Activated CD4-positive, alpha-beta T cell treated with anti-CD3 and anti-CD28 coated beads, Interleukin-2, amount 50 U/mL, for 1 hour (primary cell): ENCODE measurements around the gene FGA.
"Not testable (repeated sequence)": the region's sequence is repeated elsewhere in the genome, so short reads cannot be mapped to it uniquely, and the experiment has no call there.

Experiments used
- DNase-seq: peaks from one replicate; pipeline ENCODE4 v3.0.0-alpha.2; 2020

The FGA gene

DNA sequence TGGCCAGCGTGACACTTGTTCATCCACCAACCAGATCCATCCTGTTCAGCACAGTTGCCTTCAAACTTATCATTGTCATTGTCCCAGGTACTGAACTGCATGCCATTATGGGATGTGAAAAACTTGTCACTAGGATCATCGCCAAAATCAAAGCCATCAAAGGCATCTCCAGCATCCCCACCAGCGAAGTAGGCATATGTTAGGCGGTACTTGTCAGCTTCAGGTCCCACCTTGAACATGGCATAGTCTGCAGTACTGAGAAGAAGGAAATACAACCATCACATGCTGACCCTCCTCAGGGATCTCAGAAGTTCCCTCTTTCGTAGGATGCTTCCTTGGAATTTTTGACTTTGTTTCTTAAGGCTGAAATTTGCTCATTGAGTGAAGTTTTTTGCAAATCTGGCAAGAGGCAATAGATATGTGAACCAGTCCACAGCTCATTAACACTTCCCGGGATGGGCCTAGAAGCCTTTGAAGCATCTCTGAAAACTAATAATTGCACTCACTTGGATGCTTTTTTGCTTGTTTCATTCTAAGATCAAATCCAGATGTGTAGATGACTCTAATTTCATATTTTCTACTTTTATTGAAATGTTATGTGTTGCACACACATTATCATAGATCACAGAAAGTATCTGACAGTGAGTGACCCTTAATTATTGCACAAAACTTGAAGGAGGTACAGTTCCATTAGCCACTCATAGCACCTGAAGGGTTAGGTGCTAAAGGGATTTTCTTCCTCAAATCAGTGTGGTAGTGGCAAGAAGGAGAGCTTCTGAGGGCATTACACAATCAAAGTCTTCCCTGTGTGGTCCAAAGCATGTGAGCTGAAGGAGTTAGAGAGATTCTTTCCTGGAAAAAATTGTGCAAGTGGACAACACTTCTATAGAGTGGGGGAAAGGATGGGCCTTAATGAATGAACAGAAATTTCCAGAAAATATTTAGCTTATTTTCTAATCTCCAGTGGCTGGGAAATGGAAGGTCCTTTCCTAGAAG lies 16.5 kb upstream of the FGA start:
- no peak for DNase-seq

DNA sequence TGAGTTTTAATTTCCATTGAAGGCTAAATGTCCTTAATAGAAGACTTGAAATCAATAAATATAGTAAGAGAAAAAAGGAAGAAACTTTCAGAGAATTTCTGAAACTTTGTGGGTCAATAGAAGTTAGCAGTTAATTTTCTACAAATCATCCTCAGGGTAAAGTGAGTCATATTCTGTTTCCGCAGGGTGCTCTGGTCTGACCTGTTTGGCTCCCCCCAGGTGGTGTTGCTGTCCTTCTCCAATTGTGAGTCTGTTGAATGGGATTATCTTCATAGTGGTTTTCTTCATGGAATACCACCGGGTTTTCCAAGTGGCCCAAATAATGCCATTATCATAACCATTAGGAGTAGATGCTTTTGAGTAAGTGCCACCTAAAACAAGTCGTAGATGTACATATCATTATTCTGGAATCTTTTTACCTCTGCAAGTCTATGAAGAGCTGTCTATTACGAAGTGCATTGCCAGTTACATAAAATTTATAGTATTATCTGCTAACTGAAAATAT lies 14.2 kb upstream of the FGA start:
- DNase-seq = no peak

- DNase-seq = no peak
These were observed 12.7 kb upstream of the FGA start for GRCh38 chr4:154603033-154603943.

DNA sequence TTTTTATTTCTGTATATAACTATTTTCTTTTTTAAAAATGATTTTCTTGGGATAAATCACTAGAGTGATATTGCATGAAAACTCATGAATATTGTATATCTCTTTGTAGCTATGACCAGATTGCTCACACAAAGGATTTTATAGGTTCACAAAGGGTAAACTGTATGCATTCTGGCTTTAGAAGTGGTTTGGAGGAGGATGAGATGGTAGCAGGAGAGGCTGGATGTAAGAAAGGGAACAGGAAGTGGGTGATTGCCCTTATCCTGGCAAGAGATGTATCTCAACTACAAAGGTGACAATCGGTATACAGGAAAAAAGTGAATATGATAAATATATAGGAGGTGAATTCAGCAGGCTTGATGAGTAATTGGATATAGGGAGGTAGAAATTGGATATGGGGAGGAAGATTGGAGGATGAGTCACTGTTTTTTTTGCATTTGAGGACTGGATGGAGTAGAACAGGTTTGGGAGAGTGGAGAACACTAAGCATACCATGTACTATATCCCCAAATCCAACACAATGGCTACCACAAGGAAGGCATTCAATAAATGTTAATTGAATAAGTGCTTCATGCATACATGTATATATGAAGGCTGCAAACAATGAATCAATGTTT lies 12.0 kb upstream of the FGA start:
- no peak for DNase-seq

DNA sequence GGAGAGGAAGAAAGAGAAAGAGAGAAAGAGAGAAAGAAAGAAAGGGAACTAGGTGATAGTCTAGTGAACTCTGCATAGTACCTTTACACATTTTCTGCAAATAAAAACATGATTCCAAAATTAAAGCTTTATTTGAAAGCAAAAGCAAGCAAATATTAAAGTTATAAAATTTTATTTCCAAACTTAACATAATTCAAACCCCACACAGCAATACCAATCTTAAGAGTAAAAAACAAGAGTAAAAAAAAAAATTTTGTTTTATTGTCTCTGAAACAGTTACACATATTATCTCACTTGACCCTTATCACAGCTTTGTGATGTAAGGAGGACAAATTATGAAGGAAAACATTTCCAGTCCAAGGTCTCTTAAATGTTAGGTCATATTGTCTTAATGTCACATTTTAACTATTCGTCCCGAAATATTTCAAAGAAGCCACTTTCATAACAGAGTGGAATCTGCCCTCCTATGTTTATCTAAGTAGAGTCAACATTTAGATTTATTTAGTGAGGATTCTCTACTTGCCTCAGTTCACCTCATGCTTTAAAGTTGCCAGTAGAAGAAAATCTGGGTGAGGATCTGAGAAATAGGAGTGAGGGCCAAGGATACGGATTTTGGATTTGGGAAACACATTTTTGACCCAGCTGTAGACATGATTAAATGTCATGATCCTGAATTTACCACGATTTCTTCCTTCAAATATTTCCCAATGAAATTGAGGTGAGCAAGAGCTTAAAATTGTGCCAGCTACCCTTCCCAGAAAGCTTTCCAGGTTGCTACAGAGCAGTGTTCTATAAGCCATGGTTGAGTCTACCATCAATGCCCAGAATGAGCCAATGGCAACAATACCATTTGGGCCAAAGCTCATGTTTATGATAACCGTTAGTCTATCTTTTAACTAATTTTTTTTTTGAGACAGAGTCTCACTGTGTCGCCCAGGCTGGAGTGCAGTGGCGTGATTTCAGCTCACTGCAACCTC lies 7.5 kb upstream of the FGA start:
- DNase-seq = no peak

DNA sequence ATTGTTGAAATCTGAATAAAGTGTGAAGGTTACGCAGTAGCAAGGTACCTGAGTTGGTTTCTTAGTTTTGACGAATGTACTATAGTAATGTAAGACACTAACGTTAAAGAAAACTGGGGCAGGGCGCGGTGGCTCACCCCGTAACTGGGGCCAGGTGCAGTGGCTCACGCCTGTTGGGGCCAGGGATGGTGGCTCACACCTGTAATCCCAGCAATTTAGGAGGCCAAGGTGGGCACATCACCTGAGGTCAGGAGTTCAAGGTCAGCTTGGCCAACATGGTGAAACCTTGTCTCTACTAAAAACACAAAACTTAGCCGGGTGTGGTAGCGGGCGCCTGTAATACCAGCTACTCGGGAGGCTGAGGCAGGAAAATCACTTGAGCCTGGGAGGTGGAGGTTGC lies 6.7 kb upstream of the FGA start:
- DNase-seq = not testable (repeated sequence)

DNA sequence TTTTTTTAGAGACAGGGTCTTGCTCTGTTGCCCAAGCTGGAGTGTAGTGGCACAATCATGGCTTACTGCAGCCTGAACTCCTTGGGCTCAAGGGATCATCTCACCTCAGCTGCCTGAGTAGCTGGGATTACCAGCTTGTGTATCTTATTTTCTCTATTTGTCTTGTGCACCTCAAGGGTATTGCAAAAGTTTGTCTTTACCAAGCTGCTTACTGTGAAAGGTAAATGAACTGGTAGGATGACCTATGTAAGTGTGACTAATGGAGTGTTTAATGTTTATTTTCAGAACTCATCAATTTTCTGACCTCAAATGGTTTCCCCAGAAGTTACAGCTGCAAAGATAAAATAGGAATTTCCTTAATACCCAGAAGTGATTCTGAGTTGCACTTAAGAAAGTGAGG lies 5.3 kb upstream of the FGA start:
- DNase-seq = no peak

DNA sequence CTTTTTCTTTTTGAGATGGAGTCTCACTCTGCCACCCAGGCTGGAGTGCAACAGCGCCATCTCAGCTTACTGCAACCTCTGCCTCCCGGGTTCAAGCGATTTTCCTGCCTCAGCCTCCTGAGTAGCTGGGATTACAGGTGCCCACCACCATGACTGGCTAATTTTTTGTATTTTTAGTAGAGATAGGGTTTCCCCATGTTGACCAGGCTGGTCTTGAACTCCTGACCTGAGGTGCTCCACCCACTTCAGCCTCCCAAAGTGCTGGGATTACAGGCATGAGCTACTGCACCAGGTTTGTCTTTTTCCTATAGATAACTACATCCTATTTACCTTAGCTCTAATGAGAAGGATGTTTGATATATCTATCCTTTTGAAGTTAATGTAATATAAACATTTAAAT lies 3.8 kb upstream of the FGA start:
- not testable (repeated sequence) for DNase-seq

GRCh38 chr4:154593868-154594267 lies 3.3 kb upstream of the FGA start:
- no peak for DNase-seq

- DNase-seq = no peak
These were observed 1.3 kb upstream of the FGA start for GRCh38 chr4:154591890-154592289.

DNA sequence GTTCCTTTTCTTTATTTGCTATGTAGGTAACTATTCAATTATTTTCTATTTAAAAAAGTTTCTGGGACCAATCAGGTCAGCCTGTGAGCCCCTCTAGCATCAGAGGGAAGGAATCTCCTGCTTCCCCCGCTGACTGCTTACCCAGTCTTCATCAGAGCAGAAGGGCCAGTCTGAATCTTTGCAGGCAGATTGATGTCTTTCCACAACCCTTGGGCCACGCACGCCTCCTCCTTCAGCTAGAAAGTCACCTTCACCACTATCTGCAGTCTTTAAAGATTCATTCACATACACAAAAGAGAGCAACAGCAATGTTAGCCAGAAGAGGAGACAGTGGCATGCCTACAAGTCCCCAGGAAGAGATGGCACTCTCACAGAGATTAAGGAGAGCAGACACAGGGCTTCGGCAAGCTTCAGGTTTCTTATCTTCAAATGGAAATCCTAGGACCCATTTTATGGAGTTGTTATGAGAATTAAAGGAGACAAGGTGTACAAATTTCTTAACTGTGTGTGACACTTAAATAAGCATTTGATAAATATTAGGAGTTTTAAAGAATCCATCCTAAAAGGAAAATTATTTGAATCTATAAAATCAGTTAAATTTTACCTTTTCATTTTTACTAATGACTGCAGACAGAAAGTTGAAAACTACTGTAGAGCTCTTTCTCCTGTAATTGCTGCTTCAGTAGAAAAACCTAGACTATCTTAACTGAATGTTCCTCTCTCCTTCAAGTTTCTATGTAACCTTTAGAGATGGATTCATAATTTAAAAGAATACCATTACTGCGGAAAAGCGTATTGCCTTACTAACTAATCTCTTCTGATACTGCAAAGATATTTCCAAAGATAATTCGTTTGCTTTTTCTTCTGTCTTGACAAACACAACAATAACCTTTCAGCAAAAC lies 995 bp downstream of the FGA start:
- no peak for DNase-seq

DNA sequence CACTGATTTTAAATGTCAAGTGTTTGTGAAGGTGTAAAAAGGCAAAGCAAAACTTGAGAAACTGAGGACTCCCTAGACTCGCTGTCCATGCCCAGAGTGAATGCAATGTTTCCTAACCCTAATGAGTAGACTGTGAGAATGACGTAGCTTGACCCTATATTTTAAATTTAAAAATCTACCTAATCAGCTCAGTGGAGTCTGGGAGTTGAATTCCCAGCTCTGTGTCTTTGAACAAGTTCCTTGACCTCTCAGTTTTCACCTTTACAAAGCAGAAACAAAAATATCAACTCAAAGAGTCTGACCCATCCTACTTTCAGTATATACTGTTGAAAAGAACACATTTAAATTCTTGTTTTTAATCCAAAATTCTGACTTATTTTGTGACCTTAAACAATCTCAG lies 2.3 kb downstream of the FGA start:
- no peak for DNase-seq

DNA sequence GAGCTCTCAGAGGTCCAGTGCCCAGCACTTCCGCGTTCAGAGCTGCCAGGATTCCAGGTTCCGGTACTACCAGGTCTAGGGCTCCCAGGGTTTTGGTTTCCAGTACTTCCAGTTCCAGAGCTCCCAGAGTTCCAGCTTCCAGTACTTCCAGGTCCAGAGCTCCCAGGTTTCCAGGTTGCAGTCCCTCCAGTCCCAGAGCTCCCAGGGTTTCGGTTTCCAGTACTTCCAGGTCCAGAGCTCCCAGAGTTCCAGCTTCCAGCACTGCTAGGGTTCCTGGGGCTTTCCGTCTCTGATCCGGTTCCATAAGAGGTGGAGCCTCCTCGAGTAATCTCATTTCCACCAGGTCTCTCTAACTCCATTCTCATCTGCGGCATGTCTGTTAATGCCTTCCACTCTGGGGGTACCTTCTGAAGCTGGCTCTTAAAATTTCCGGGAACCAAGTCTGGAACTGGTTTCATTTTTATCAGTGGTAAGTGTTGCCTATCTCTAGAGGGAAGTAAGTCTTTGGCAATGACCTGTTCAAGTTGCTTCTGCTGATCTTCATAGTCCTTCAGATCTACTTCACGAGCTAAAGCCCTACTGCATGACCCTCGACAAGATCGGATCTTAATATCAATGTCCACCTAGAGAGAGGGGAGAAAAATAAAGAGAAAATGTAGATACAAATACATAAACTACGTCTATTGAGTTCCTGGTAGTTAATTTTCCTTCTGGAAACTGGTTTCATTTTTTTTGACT lies 4.1 kb downstream of the FGA start:
- no peak for DNase-seq

DNA sequence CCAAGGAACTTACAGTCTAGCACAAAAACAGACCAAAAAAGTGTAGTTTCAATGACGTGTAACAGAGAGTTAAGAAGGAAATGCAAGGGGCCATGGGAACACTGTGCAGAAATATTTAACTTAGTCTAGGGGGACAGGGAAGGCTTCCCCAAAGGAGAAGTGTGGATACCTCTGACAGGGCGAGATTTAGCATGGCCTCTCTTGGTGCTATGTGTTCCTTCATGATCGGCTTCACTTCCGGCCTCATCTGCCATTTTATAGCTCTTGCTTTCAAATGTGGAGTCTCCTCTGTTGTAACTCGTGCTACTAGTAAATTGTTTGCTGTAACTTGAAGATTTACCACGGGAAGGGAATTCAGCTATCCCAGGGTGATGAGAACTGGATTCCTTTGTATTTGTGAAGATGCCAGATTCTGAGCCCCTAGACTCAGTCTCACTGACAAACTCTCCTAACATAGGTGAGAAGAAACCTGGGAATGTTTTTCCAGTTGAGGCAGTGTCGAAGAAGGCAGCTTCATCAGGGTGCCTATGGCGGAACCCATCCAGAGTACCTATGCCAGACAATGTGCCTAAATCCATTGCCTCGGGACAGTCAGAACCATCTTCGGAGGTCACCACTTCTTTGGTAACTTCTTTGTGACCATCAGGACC lies 5.0 kb downstream of the FGA start:
- no peak for DNase-seq

DNA sequence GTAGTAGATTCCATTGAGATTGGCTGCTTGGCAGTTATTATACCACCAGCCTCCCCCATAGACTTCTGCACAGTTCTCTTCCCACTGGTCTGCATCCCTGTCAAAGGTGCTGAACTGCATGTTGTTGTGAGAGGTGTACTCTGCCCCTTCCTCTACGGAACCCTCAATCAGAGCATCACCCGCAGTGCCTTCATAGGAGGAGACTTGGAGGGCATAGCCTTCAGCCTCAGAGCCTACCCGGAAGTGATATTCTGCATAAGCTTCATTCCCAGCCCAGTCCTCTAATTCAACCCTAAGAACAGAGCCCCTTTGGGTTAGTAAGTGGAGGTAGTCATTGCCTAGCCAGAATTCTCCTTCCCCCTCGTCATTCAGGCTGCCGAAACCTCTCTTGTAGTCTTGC lies 6.3 kb downstream of the FGA start:
- DNase-seq = no peak

DNA sequence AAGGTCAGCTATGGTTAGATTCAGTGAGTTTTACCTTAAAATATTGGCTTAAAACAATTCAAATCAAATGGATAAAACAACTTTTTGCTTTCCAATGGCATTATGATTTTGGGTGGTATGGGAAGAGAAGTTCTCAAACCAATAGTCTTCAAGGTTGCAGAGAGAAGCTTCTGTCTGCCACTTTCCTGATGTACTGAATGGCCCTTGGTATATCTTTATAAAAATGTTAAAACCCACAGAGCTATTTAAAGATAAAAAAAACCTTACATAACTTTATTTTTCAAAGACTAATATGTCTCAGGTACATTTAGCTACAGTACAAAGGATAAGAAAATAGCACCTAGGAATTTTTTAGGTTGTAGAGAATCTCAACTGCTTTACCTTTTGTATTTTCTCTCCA lies 6.9 kb downstream of the FGA start:
- no peak for DNase-seq

GRCh38 chr4:154583230-154583629 lies 7.3 kb downstream of the FGA start:
- no peak for DNase-seq

- DNase-seq = no peak
These were observed 7.8 kb downstream of the FGA start for GRCh38 chr4:154582723-154583122.

DNA sequence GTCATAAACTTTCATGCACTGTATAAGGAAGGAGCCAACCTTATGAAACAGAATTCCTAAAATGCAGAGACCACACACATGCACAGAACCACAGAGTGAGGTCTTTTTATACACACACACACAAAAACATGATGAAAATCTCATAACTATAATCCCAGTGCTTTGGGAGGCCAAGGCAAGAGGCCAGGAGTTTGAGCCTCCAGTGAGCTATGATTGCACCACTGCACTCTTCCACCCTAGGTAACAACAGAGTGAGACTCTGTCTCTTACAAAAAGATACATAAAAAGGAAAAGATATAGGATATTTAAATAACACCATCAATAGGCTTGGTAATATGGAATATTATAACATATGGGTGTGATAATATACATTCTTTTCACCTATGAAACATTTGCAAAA lies 10.6 kb downstream of the FGA start:
- no peak for DNase-seq

GRCh38 chr4:154578919-154579318 lies 11.6 kb downstream of the FGA start:
- no peak for DNase-seq
